HepG2 (cell line): ENCODE data around the gene ATP8B4. TPM values are rescaled to one million over a fixed set of nuclear protein-coding genes. Genes with fewer than 3 reads are reported as not detected.

ENCODE experiments used
- ATAC-seq: fragments of 200-7000 bp; cut with Tn5 transposase; 3 replicates; pipeline ENCODE4 v1.9.1; 2020; ENCODE audit warnings: mild to moderate bottlenecking, moderate library complexity
- BruUV-seq: library from RNA; stranded (reverse); fragments of 400-500 nt; replicated peaks from 2 replicates; lab custom pipeline; 2021; lab: Mats Ljungman, UMichigan
- CTCF ChIA-PET: fragments of 300-600 bp; formaldehyde crosslinking; extraction: SDS; loops from one replicate; lab custom pipeline; 2021; ENCODE audit warnings: low total read pairs, inconsistent platforms, low intra/inter-chr PET ratio; lab: Yijun Ruan, JAX
- POLR2A ChIA-PET: fragments of 350-600 bp; sonication (Branson Sonifier 250); formaldehyde crosslinking; loops from one replicate; lab custom pipeline; 2020; ENCODE audit warnings: antibody characterized with exemption, inconsistent platforms; lab: Yijun Ruan, JAX
- DNase-seq: peaks from one replicate; pipeline ENCODE4 v3.0.0-alpha.2; 2015; ENCODE audit warnings: low spot score
- FAIRE-seq: peaks from 3 replicates; lab custom pipeline; 2011; peaks lifted over from hg19 to GRCh38; lab: Jason Lieb, UNC
- H2AFZ ChIP-seq: one replicate; pipeline ENCODE4 v1.6.1; 2011; ENCODE audit warnings: low read length, inconsistent platforms
- H3K27ac ChIP-seq: fragments of 300-600 bp; 3 replicates; pipeline ENCODE4 v1.8.0; 2011; ENCODE audit warnings: mixed run types, mild to moderate bottlenecking, mixed read lengths, low read length, inconsistent platforms; ENCODE audit not compliant: insufficient read depth; ENCODE audit errors: extremely low read length
- H3K27me3 ChIP-seq, 2 experiments: fragments of 200-600 bp in 1 of 2; 2 replicates in 1 of 2; 3 replicates in 1 of 2; pipeline versions ENCODE4 v1.6.0 to v1.8.0; 2011; ENCODE audit warnings: low read length in 2 of 2, mild to moderate bottlenecking in 2 of 2, moderate library complexity in 2 of 2, inconsistent platforms in 1 of 2; ENCODE audit not compliant: insufficient read depth in 2 of 2, control insufficient read depth in 1 of 2
- H3K36me3 ChIP-seq, 2 experiments: fragments of 200-600 bp in 1 of 2; replicated peaks in 1 of 2; 2 replicates in 1 of 2; 3 replicates in 1 of 2; pipeline versions ENCODE4 v1.5.1 to v1.8.0; 2011; ENCODE audit warnings: low read length in 2 of 2, inconsistent platforms in 1 of 2; ENCODE audit not compliant: insufficient read depth in 2 of 2, control insufficient read depth in 1 of 2
- H3K4me1 ChIP-seq: 2 replicates; pipeline ENCODE4 v1.5.1; 2012; ENCODE audit warnings: low read length, inconsistent platforms; ENCODE audit not compliant: insufficient read depth
- H3K4me2 ChIP-seq: 2 replicates; pipeline ENCODE4 v1.6.0; 2011; ENCODE audit warnings: low read depth, low read length, inconsistent platforms
- H3K4me3 ChIP-seq, 3 experiments: fragments of 200-600 bp in 1 of 3; sonication (generic), shearing (Covaris generic) in 1 of 3; replicated peaks in 1 of 3; 2 replicates each; pipeline ENCODE4 v1.5.1; 2011 to 2016; ENCODE audit warnings: low read length in 3 of 3, inconsistent platforms in 2 of 3, low read depth in 2 of 3, mild to moderate bottlenecking in 2 of 3, control low read depth in 1 of 3, mixed read lengths in 1 of 3; ENCODE audit not compliant: insufficient read depth in 1 of 3
- H3K79me2 ChIP-seq: one replicate; pipeline ENCODE4 v1.6.1; 2011; ENCODE audit warnings: low read length, inconsistent platforms; ENCODE audit not compliant: insufficient read depth
- H3K9ac ChIP-seq: 2 replicates; pipeline ENCODE4 v1.6.0; 2011; ENCODE audit warnings: mild to moderate bottlenecking, low read depth, low read length, inconsistent platforms; ENCODE audit not compliant: insufficient read depth
- H3K9me3 ChIP-seq: 2 replicates; pipeline ENCODE4 v1.5.1; 2012; ENCODE audit warnings: mild to moderate bottlenecking, low read length
- H4K20me1 ChIP-seq: 2 replicates; pipeline ENCODE4 v1.6.0; 2011; ENCODE audit warnings: inconsistent platforms, mild to moderate bottlenecking, low read length, moderate library complexity; ENCODE audit not compliant: insufficient read depth
- ARID2 ChIP-seq: sonication (generic); formaldehyde crosslinking; IDR thresholded peaks from 2 replicates; pipeline ENCODE4 v1.8.1; 2022; ENCODE audit warnings: mild to moderate bottlenecking, missing genetic modification reagents, borderline replicate concordance
- CENPBD1 ChIP-seq: sonication (generic); formaldehyde crosslinking; IDR thresholded peaks from 2 replicates; pipeline ENCODE4 v1.8.0; 2022; ENCODE audit warnings: missing genetic modification reagents, low read depth, mild to moderate bottlenecking, borderline replicate concordance
- FOXJ3 ChIP-seq: sonication (generic); formaldehyde crosslinking; IDR thresholded peaks from 2 replicates; pipeline ENCODE4 v1.4.0; 2020; ENCODE audit warnings: missing genetic modification reagents, mild to moderate bottlenecking, borderline replicate concordance
- GATAD2A ChIP-seq: IDR thresholded peaks from 2 replicates; pipeline ENCODE4 v1.6.1; 2016
- GLI4 ChIP-seq: sonication (generic); formaldehyde crosslinking; IDR thresholded peaks from 2 replicates; pipeline ENCODE4 v1.5.1; 2020; ENCODE audit warnings: missing genetic modification reagents, mild to moderate bottlenecking, moderate library complexity, borderline replicate concordance
- NAIF1 ChIP-seq: sonication (generic); formaldehyde crosslinking; IDR thresholded peaks from 2 replicates; pipeline ENCODE4 v1.5.0; 2020; ENCODE audit warnings: mild to moderate bottlenecking, missing genetic modification reagents, borderline replicate concordance
- NONO ChIP-seq, 2 experiments: fragments of 450-650 bp in 1 of 2; sonication (generic) in 1 of 2; formaldehyde crosslinking in 1 of 2; IDR thresholded peaks in 1 of 2; conservative IDR thresholded peaks in 1 of 2; 2 replicates each; pipeline versions ENCODE4 v1.6.1 to v1.8.0; 2017 to 2022; ENCODE audit warnings: mild to moderate bottlenecking in 1 of 2, missing genetic modification reagents in 1 of 2, moderate library complexity in 1 of 2
- SIX1 ChIP-seq: sonication (generic); formaldehyde crosslinking; IDR thresholded peaks from 2 replicates; pipeline ENCODE4 v1.4.0; 2020; ENCODE audit warnings: missing genetic modification reagents, borderline replicate concordance
- SP4 ChIP-seq: sonication (generic); formaldehyde crosslinking; IDR thresholded peaks from 2 replicates; pipeline ENCODE4 v1.8.1; 2023; ENCODE audit warnings: mild to moderate bottlenecking, missing genetic modification reagents
- SRSF9 ChIP-seq: fragments of 200-400 bp; formaldehyde crosslinking; IDR thresholded peaks from 2 replicates; pipeline ENCODE4 v1.6.1; 2018; ENCODE audit warnings: borderline replicate concordance, mild to moderate bottlenecking, low read depth, low read length; ENCODE audit not compliant: insufficient read depth, poor library complexity, severe bottlenecking
- TRIM24 ChIP-seq: sonication (generic); formaldehyde crosslinking; IDR thresholded peaks from 2 replicates; pipeline ENCODE4 v1.8.0; 2022; ENCODE audit warnings: mild to moderate bottlenecking, missing genetic modification reagents
- ZNF20 ChIP-seq: sonication (generic); formaldehyde crosslinking; IDR thresholded peaks from 2 replicates; pipeline ENCODE4 v1.4.0; 2020; ENCODE audit warnings: mild to moderate bottlenecking, moderate library complexity, missing genetic modification reagents
- ZNF609 ChIP-seq: sonication (generic); formaldehyde crosslinking; IDR thresholded peaks from 2 replicates; pipeline ENCODE4 v1.4.0; 2020; ENCODE audit warnings: mild to moderate bottlenecking, missing genetic modification reagents, borderline replicate concordance
- ZSCAN21 ChIP-seq: sonication (generic); formaldehyde crosslinking; IDR thresholded peaks from 2 replicates; pipeline ENCODE4 v1.8.0; 2022; ENCODE audit warnings: mild to moderate bottlenecking, missing genetic modification reagents, moderate library complexity, borderline replicate concordance
- WGBS: methylation state at CpG from one replicate; pipeline ENCODE4 v1.1.6; 2017; ENCODE audit warnings: low lambda C conversion rate; 5-methylcytosine and 5-hydroxymethylcytosine counted together
- in situ Hi-C: cut with HindIII; loops from 2 replicates; pipeline ENCODE4 v1.10.0; 2017; ENCODE audit warnings: low pct_unique_long_range_greater_than_20kb; ENCODE audit not compliant: extremely low pct_ligation_motif_present
- intact Hi-C: fragments of 100-400 bp; cut with micrococcal nuclease; formaldehyde crosslinking; loops from one replicate; pipeline ENCODE4 v1.10.0; 2022; ENCODE audit not compliant: unreplicated experiment
- polyA plus RNA-seq, 8 experiments: library from polyadenylated mRNA; depleted of rRNA in 3 of 8; stranded (reverse) in 7 of 8; unstranded in 1 of 8; fragments of >200 nt; fragmentation: Illumina TruSeq in 4 of 8; extraction: Trizol in 4 of 8; gene quantifications; 2 replicates each; pipeline versions ENCODE4 v1.2.1 to v1.2.3, GENCODE V29; 2011 to 2016; ENCODE audit warnings: low read depth in 4 of 8, missing spikeins in 1 of 8, mixed read lengths in 1 of 8; ENCODE audit not compliant: insufficient read depth in 1 of 8
- total RNA-seq, 5 experiments: library from RNA; depleted of rRNA; stranded (reverse); fragments of >200 nt; fragmentation: Illumina TruSeq; extraction: Trizol; gene quantifications; 2 replicates each; pipeline ENCODE4 v1.2.3, GENCODE V29; 2016; ENCODE audit warnings: low read depth in 1 of 5

ATP8B4 gene
- total and polyA plus RNA-seq, 2 of the 13 experiments (the other 11 are each of a cell fraction or from before 2014, with no cell fraction given), result 0.24 to 0.69 TPM

GRCh38 chr15:49902685-49903501 lies 216.1 kb downstream of the ATP8B4 start (continued):
- TF ChIP-seq ZNF609 (CRISPR knock-in tag) (no peak), NAIF1 (no peak)

- POLR2A ChIA-PET, result no interaction called here
- CTCF ChIA-PET, result no interaction called here
- Histone ChIP-seq H4K20me1 (no peaks in the 10 kb centered on the region), H3K4me1 (no peaks in the 10 kb centered on the region), H3K9ac (no peak overlapping the region), H3K36me3 (no peaks in the 10 kb centered on the region), H2AFZ (no peak overlapping the region), H3K27me3 (no peaks in the 10 kb centered on the region), H3K4me3 (no peak overlapping the region), H3K79me2 (no peaks in the 10 kb centered on the region), H3K27ac (no peak overlapping the region), H3K4me2 (no peak overlapping the region), H3K9me3 (no peaks in the 10 kb centered on the region)
- no peak for FAIRE-seq
- ATAC-seq, result no peak
- intact Hi-C loops (no loop called here), in situ Hi-C loops (no loop called here)
- WGBS, result 22% methylated on average over 2 of the region's 2 CpGs
- no peak for DNase-seq
- BruUV-seq, result no TSS peak
- no peak for TF ChIP-seq FOXJ3 (CRISPR knock-in tag)
- TF ChIP-seq GATAD2A (CRISPR knock-in tag), result no peak
- no peak for TF ChIP-seq NONO (IDR thresholded peaks at IDR 0.05)
- TF ChIP-seq NONO (CRISPR knock-in tag; conservative IDR thresholded peaks at IDR 0.05), result no peak
- no peak for TF ChIP-seq SIX1 (CRISPR knock-in tag)
- no peak for TF ChIP-seq SRSF9
- no peak for TF ChIP-seq SP4 (CRISPR knock-in tag)
- no peak for TF ChIP-seq ARID2 (CRISPR knock-in tag)
- TF ChIP-seq ZNF20 (CRISPR knock-in tag), result no peak
- no peak for TF ChIP-seq TRIM24 (CRISPR knock-in tag)
- no peak for TF ChIP-seq ZSCAN21 (CRISPR knock-in tag)
- no peak for TF ChIP-seq GLI4 (CRISPR knock-in tag)
- TF ChIP-seq CENPBD1, result no peak
Observed at GRCh38 chr15:49901996-49902684, 216.9 kb downstream of the ATP8B4 start.
